ENCODE data around the gene ZG16.
"Not testable (repeated sequence)": the region's sequence is repeated elsewhere in the genome, so short reads cannot be mapped to it uniquely, and the experiment has no call there.

ZG16 gene

GRCh38 chr16:29777576-29778350 lies at the start of gene ZG16:
ZG16 (plus strand) TSS chr16:29778256; CDS start chr16:29779267, 1,011 bp downstream.
- DNase-seq, result no peak

- no peak for DNase-seq
These were observed 48.9 kb upstream of the ZG16 start for GRCh38 chr16:29729116-29729521.

GRCh38 chr16:29730649-29731048 lies 47.4 kb upstream of the ZG16 start:
- no peak for DNase-seq

- not testable (repeated sequence) for DNase-seq
These were observed 46.1 kb upstream of the ZG16 start for GRCh38 chr16:29731768-29732601.

- DNase-seq, result no peak
These were observed 43.3 kb upstream of the ZG16 start for GRCh38 chr16:29734786-29735185.

GRCh38 chr16:29736112-29736511 lies 41.9 kb upstream of the ZG16 start:
- no peak for DNase-seq

GRCh38 chr16:29736764-29737163 lies 41.3 kb upstream of the ZG16 start:
- DNase-seq, result no peak

GRCh38 chr16:29737713-29738112 lies 40.3 kb upstream of the ZG16 start:
- no peak for DNase-seq

- DNase-seq, result no peak
These were observed 39.5 kb upstream of the ZG16 start for GRCh38 chr16:29738514-29738913.

- not testable (repeated sequence) for DNase-seq
These were observed 38.0 kb upstream of the ZG16 start for GRCh38 chr16:29739927-29740629.

- not testable (repeated sequence) for DNase-seq
These were observed 37.4 kb upstream of the ZG16 start for GRCh38 chr16:29740630-29741015.

- DNase-seq, result no peak
These were observed 35.3 kb upstream of the ZG16 start for GRCh38 chr16:29742683-29743275.

GRCh38 chr16:29743475-29743826 lies 34.6 kb upstream of the ZG16 start:
- DNase-seq, result no peak

- no peak for DNase-seq
These were observed 34.1 kb upstream of the ZG16 start for GRCh38 chr16:29743827-29744531.

- DNase-seq, result no peak
These were observed 33.4 kb upstream of the ZG16 start for GRCh38 chr16:29744541-29745101.

GRCh38 chr16:29745121-29745852 lies 32.8 kb upstream of the ZG16 start:
- DNase-seq, result peak; percentile 66

- peak; percentile 93 for DNase-seq
These were observed 32.2 kb upstream of the ZG16 start, which contains the start of gene C16orf54 for GRCh38 chr16:29745853-29746345. C16orf54 (minus strand) TSS chr16:29745990; CDS start chr16:29744951, 1,039 bp downstream.

GRCh38 chr16:29746518-29746917 lies 31.5 kb upstream of the ZG16 start:
- DNase-seq, result not testable (repeated sequence)

GRCh38 chr16:29747947-29748759 lies 29.9 kb upstream of the ZG16 start:
- DNase-seq, result no peak

- not testable (repeated sequence) for DNase-seq
These were observed 29.3 kb upstream of the ZG16 start for GRCh38 chr16:29748760-29749149.

Measured in KG1 (cell line).